GM18907 (cell line): ENCODE data around the gene ISM1.
A peak's percentile ranks its signal among the peaks of the same experiment; 100 is the strongest.

ENCODE experiments used
- ATAC-seq: cut with Tn5 transposase; IDR thresholded peaks from one replicate; pipeline ENCODE4 v1.9.1; 2021; ENCODE audit warnings: mild to moderate bottlenecking, moderate library complexity; ENCODE audit not compliant: unreplicated experiment

Gene ISM1

GRCh38 chr20:13220904-13221297 is at the start of gene ISM1:
ISM1 (plus strand) TSS chr20:13221274; CDS start chr20:13221777, 503 bp downstream.
- peak; percentile 19 for ATAC-seq

DNA sequence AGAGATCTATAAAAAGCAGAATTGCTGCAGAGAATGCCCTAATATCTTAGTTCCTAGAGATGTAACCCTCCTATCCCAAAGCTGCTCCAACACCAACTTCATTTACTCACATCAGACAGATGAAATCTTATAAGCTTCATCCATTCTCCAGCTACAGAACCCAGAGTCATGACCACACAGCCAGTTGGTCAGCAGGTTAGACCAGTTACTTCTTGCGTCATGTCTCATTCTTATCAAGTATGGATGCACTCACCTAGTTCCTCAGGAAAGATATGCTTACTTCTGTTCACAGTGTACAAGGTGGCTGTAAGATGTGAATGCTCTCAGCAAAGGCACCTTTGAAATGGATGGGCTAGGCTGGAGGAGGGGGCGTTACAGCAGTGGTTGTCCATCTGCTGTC is 47.9 kb upstream of the ISM1 start:
- no peak for ATAC-seq

DNA sequence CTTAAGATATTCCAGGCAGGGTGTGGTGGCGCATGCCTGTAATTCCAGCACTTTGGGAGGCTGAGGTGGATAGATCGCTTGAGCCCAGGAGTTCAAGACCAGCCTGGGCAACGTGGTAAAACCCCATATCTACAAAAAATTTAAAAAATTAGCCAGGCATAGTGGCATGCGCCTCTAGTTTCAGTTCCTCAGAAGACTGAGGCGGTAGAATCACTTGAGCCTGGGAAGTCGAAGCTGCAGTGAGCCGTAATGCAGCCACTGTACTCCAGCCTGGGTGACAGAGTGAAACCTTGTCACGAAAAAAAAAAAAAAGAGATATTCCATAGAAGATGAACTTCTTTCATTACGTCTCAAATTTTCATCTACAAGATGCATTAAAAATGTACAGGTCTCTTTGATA is 46.7 kb upstream of the ISM1 start:
- ATAC-seq, result peak; percentile 92

DNA sequence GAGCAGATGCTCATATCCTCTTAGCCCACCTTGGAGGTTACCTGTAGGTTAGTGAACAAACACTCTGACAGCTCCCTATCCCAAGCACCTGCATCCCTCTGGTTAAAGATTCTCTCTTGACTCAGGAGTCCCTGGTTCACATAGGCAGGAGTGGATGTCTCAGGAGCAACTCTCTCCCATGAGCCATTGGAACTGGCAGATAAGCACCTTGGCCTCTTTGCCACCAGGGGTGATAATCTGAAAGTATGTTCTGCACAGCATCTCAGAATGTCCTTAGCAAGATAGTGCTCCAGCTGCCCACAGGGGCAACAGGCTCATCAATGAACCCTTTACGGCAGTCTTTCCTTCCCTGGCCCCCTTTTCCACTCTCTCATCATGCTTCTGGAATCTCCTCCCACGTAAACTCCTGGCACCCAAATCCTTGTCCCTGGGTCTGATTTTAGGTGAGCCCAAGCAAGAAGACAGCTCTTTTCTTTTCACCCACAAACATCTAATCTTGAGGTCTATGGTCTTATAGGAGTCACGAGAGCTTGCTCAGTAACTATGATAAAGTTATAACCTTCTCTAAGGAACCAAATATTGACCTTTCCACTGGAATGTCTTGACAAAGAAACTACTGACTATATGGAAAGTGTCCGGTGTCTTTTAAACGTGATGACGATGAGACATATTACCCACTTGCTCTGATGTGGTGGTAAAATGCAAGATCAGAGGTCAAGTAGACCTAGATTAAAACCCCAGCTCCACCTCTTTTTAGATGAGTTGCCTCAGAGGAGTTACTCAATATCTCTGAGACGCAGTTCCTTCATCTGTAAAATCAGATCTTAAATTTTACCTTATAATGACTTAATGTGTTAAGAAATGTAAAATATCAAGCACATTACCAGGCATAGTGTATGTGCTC is 39.8 kb upstream of the ISM1 start:
- ATAC-seq, result no peak

- ATAC-seq, result no peak
These were observed 38.1 kb upstream of the ISM1 start for GRCh38 chr20:13183005-13183404.

DNA sequence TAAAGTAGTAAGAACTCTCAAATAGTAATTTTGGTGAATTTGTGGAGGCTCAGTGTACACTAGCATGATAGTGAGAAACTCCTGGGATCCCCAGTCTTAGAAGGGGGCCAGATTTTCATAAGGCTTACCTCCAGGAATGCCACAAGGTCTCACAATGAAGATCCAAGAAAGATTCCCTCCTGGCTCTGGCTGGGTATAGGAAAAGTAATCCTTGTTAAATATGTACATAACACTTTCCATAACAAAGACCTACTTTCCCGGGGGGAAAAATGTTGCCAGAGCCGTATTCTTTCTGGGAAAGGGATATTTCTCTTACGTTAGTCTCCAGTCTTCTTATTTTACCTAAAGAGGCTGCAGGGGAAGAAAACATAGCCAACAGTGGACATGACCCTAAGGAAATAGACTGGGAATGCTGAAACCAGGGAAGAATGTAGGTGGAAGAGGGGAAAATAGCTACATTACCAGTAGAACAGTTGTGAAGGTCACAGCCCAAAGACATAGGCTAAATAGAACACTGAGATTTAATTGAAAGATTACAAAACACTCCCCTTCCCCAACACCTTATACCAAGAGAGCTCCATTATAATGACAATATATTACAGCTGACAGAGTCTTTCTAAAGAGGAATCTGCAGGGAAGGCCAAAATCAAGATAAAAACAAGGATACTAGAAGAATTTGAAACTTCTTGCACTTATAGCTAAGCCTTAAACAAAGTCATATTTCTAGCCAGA is 34.9 kb upstream of the ISM1 start:
- no peak for ATAC-seq

DNA sequence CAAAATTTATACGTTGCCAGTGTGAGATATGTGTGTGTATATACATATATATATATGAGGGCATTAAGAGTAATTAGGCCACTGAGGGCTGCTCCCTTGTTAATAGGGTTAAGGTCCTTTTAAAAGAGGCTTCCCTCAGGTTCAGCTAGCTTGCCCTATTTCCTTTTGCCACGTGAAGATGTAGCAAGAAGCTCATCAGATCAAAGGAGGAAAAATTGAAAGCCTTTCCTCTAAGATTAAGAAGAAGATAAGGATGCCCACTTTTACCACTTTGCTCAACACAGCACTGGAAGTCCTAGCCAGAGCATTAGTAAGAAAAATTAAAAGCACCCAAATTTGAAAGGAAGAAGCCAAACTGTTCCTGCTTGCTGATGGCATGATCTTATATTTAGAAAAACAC is 33.2 kb upstream of the ISM1 start:
- no peak for ATAC-seq

- ATAC-seq, result no peak
These were observed 21.8 kb upstream of the ISM1 start for GRCh38 chr20:13199279-13199678.

- no peak for ATAC-seq
These were observed 20.1 kb upstream of the ISM1 start for GRCh38 chr20:13200767-13201500.

GRCh38 chr20:13202565-13202964 is 18.5 kb upstream of the ISM1 start:
- no peak for ATAC-seq

DNA sequence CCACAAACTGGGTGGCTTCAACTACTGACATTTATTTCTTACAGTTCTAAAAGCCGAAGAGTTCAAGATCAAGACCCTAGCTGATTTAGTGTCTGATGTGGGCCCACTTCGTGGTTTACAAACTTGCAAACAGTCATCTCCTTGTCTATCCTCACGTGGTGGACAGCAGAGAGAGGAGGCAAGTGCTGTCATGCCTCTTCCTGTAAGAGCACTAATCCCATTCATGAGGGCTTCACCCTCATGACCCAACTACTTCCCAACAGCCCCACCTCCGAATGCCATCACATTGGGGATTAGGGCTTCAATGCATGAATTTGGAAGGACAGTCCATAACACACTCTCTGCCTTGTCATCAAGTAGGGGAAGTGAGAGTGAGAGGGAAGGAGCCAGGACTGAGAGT is 15.6 kb upstream of the ISM1 start:
- no peak for ATAC-seq

DNA sequence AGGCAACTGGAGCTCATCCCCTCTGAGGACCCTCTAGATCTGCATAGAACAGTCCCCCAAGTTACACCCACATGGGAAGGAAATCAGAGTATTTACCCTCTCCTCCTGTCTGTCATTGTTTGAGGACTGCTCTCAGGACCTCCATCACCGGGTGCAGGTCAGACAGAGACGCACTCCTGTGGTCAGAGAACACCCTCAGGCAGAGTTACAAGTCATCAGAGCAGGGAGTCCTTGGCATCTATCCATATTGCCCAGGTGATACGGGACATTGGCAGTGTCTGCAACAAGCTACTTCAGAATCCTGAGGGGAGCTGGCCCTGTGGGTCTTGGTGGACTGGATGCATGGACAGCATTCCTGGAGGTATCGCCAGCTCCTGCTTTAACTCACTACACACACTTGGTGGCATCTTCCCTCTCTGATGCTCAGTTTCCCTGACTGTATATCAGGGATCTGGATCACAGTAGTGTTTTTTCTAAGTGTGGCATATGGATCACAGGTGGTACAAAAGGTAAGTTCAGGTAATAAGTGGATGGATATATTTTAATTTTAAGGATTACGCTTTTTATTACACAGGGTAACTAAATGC is 15.1 kb upstream of the ISM1 start:
- no peak for ATAC-seq

GRCh38 chr20:13207016-13207415 is 14.1 kb upstream of the ISM1 start:
- ATAC-seq, result no peak

GRCh38 chr20:13211956-13212618 is 9.0 kb upstream of the ISM1 start:
- no peak for ATAC-seq

GRCh38 chr20:13212750-13213149 is 8.3 kb upstream of the ISM1 start:
- no peak for ATAC-seq

DNA sequence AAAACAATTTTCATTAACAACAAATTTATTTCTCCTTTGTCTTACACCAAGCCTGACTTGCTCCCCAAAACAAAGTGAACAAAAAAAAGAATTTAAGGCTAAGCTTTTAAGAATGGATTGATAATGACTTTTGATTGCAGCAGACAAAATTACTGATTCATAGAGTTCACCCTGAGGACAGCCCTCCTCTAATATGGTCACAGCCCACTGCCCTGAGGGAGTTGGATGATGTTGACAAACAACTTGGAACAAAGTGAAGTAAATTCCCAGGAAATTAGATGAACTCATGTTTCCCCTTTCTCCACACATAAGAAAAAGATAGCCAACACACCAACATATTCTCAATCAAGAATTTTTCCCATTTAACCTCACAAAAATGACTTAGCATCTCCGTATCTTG is 7.7 kb upstream of the ISM1 start:
- ATAC-seq, result no peak

GRCh38 chr20:13216533-13216932 is 4.5 kb upstream of the ISM1 start:
- no peak for ATAC-seq

DNA sequence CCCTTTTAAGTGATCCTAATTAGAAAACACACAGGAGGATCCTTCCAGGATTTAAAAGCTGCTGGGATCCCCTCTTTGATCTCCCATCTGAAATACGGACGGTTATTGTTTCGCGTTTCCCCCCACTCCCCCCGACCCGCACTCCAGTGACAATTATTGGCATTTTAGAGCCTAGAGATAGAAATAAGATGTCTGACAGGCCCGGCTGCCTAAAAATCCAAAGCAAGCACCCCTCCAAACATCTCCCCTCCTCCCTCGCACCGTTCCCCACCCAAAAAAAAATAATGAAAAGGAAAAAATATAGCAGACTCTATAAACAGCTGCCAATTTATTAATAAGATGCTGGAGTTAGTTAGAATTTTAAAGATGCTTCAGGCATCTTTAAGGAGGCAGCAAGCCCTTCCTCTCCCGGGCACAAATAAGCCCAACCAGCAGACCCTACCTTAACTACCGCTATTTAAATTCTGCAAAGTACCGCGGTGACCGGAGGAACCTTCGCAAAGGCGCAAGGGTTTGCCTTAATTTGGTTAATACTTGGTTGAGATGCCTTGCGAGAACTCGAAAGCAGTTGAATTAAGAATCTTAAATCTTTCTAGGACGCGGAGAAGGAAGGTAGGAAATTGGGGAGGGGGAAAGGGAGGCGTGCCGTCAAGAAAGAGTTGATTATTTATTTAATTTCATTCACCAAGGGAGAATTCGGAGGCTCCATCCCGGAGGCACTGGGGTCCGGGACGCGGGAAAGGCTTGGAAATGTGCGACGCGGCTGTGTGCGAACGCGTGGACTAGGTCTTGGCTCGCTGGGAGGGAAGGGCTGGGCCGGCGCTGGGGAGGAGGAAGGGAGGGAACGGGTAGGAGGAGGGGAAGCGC is 1.5 kb upstream of the ISM1 start:
- no peak for ATAC-seq

- peak; percentile 23 for ATAC-seq
These were observed 725 bp upstream of the ISM1 start for GRCh38 chr20:13220194-13220903.
